ENCODE data around the gene POMT1. TPM values are rescaled to one million over a fixed set of nuclear protein-coding genes. Genes with fewer than 3 reads are reported as not detected.

POMT1 gene
- total RNA-seq, 1 experiment from 2014 or later, result 34.1 TPM

DNA sequence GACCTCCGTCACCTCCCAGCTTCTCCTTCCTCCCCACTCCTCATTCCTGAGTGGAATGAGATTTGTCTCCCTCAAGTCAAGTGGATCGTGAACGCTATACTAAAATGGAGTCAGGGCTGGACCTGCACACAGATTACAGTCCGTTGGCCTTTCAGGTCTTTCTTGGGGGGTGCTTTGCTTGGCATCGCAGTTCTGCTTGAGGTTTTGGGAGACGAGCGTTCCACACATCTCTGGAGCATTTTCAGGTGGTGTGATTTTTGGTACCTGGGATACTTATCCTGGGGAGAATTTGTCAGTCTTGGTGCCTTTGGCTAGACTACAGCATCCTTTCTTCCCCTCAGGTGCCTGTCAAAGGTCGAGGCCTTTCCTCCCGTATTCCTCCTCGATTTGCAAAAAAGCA lies 23.8 kb upstream of the POMT1 start:
- H2BK5ac ChIP-seq (ENCODE audit: insufficient read length, low read length), result no peak overlapping the region
- no peaks in the 10 kb centered on the region for H3K79me2 ChIP-seq (ENCODE audit: insufficient read depth, low read length)
- no peaks in the 10 kb centered on the region for H3K27me3 ChIP-seq (ENCODE audit: insufficient read depth, low read length)
- Mint-ChIP-seq H3K4me3 (no peak overlapping the region), H3K9me3 (no peaks in the 10 kb centered on the region), H3K27me3 (ENCODE audit: low read depth) (peaks cover 2% of the 10 kb centered on the region; the same call in 1 of the 2 replicates), H3K4me1 (peaks cover 0 to 3% of the 10 kb centered on the region in 2 experiments; a peak in 1 of 4 replicates), H3K36me3 (ENCODE audit: insufficient read depth in 1 of 3, low read depth in 3 of 3) (peaks cover 68 to 95% (median 94%) of the 10 kb centered on the region in 3 experiments), H3K27ac (peak overlapping the region; percentile 60 to 94 (median 84); a peak in 4 of 7 replicates)
- no peaks in the 10 kb centered on the region for H3K9me3 ChIP-seq (ENCODE audit: control insufficient read depth, low read depth, low read length)
- no peak overlapping the region for H4K5ac ChIP-seq (ENCODE audit: insufficient read length, low read depth, low read length)
- no peak overlapping the region for H3K14ac ChIP-seq (ENCODE audit: insufficient read depth, low read length)
- H4K20me1 ChIP-seq (ENCODE audit: control insufficient read depth, insufficient read depth, insufficient read length), result no peaks in the 10 kb centered on the region
- no CpG with 5 or more reads among the region's 10 CpGs for WGBS (ENCODE audit: extremely low coverage, insufficient read length, low lambda C conversion rate)
- no peak overlapping the region for H3K4ac ChIP-seq (ENCODE audit: low read depth, low read length)
- no peak overlapping the region for H2AFZ ChIP-seq (ENCODE audit: low read length)
- no peak overlapping the region for H3K9ac ChIP-seq (ENCODE audit: extremely low read depth, insufficient read length, low read length)
- H3K27ac ChIP-seq (ENCODE audit: insufficient read length, low read depth, low read length), result no peak overlapping the region
- H2BK12ac ChIP-seq (ENCODE audit: insufficient read length, low read depth, low read length), result no peak overlapping the region
- no peak overlapping the region for H3T11ph ChIP-seq (ENCODE audit: low read length)
- no peak overlapping the region for H3K56ac ChIP-seq (ENCODE audit: insufficient read length, low read depth, low read length)
- H4K8ac ChIP-seq (replicated peaks; ENCODE audit: insufficient read length, low read depth, low read length), result no peak overlapping the region
- H3K4me2 ChIP-seq (ENCODE audit: insufficient read depth, insufficient read length, low read length), result no peak overlapping the region
- H4K91ac ChIP-seq (ENCODE audit: insufficient read length, low read depth, low read length), result no peak overlapping the region
- TF ChIP-seq CTCF (conservative IDR thresholded peaks at IDR 0.05), result no peak
- no peak overlapping the region for H2AK5ac ChIP-seq (ENCODE audit: insufficient read length, low read length)
- no peak for DNase-seq
- H3K18ac ChIP-seq (ENCODE audit: insufficient read length, low read depth, low read length), result no peak overlapping the region
- no peak overlapping the region for H2BK15ac ChIP-seq (ENCODE audit: low read depth, low read length)
- no peaks in the 10 kb centered on the region for H3K79me1 ChIP-seq (ENCODE audit: insufficient read depth, low read depth, low read length, poor library complexity, severe bottlenecking)
- no peak overlapping the region for H3K23ac ChIP-seq (ENCODE audit: insufficient read length, low read depth, low read length)
- no peaks in the 10 kb centered on the region for H3K23me2 ChIP-seq (ENCODE audit: insufficient read length, low read depth, low read length, poor library complexity, severe bottlenecking)
- H3K4me1 ChIP-seq (ENCODE audit: insufficient read depth, low read length), result no peaks in the 10 kb centered on the region
- H2BK120ac ChIP-seq (ENCODE audit: low read depth, low read length, poor library complexity, severe bottlenecking), result no peak overlapping the region
- no peak overlapping the region for H2BK20ac ChIP-seq (ENCODE audit: low read depth, low read length, poor library complexity, severe bottlenecking)

All from H9 (cell line).